ENCODE data around the gene ZKSCAN4. TPM values are rescaled to one million over a fixed set of nuclear protein-coding genes. Genes with fewer than 3 reads are reported as not detected.
A peak's percentile ranks its signal among the peaks of the same experiment; 100 is the strongest.

The ZKSCAN4 gene
- total and polyA plus RNA-seq, 2 donors = 4.0 to 7.3 TPM

- Histone ChIP-seq H3K36me3 (ENCODE audit: insufficient read depth) (no peaks in the 10 kb centered on the region), H3K4me1 (ENCODE audit: insufficient read depth) (no peaks in the 10 kb centered on the region), H3K27ac (ENCODE audit: low read depth) (no peak overlapping the region), H3K4me3 (ENCODE audit: low read depth, low read length) (no peak overlapping the region)
- 8% methylated on average over 16 of the region's 16 CpGs for WGBS
- DNase-seq (ENCODE audit: extremely low spot score) = no peak
Measured at GRCh38 chr6:28211840-28212509, 40.1 kb downstream of the ZKSCAN4 start.

- no peak for DNase-seq (ENCODE audit: extremely low spot score)
- no peaks in the 10 kb centered on the region for H3K36me3 ChIP-seq (ENCODE audit: insufficient read depth)
- 50% methylated on average over 7 of the region's 7 CpGs for WGBS
- no peak overlapping the region for H3K4me3 ChIP-seq (ENCODE audit: low read depth, low read length)
- no peak overlapping the region for H3K27ac ChIP-seq (ENCODE audit: low read depth)
- no peaks in the 10 kb centered on the region for H3K4me1 ChIP-seq (ENCODE audit: insufficient read depth)
Measured at GRCh38 chr6:28209753-28210535, 42.1 kb downstream of the ZKSCAN4 start.

- Histone ChIP-seq H3K27ac (ENCODE audit: low read depth) (no peak overlapping the region), H3K36me3 (ENCODE audit: insufficient read depth) (no peaks in the 10 kb centered on the region), H3K4me1 (ENCODE audit: insufficient read depth) (no peaks in the 10 kb centered on the region), H3K4me3 (ENCODE audit: low read depth, low read length) (no peak overlapping the region)
- no peak for DNase-seq (ENCODE audit: extremely low spot score)
- WGBS = 4% methylated on average over 23 of the region's 23 CpGs
Measured at GRCh38 chr6:28208111-28208659, 43.9 kb downstream of the ZKSCAN4 start.

- DNase-seq (ENCODE audit: extremely low spot score) = no peak
- Histone ChIP-seq H3K4me1 (ENCODE audit: insufficient read depth) (no peaks in the 10 kb centered on the region), H3K4me3 (ENCODE audit: low read depth, low read length) (peak overlapping the region; percentile 1), H3K27ac (ENCODE audit: low read depth) (no peak overlapping the region), H3K36me3 (ENCODE audit: insufficient read depth) (no peaks in the 10 kb centered on the region)
- under 1% methylated on average over 35 of the region's 35 CpGs for WGBS
Measured at GRCh38 chr6:28207510-28208110, 44.5 kb downstream of the ZKSCAN4 start.

- no peak overlapping the region for H3K4me3 ChIP-seq (ENCODE audit: low read depth, low read length)
- no peak for DNase-seq (ENCODE audit: extremely low spot score)
- H3K27ac ChIP-seq (ENCODE audit: low read depth) = no peak overlapping the region
- WGBS = 6% methylated on average over 15 of the region's 15 CpGs
- no peaks in the 10 kb centered on the region for H3K36me3 ChIP-seq (ENCODE audit: insufficient read depth)
- H3K4me1 ChIP-seq (ENCODE audit: insufficient read depth) = no peaks in the 10 kb centered on the region
Measured at GRCh38 chr6:28206928-28207509, 45.0 kb downstream of the ZKSCAN4 start.

GRCh38 chr6:28206527-28206926 lies 45.5 kb downstream of the ZKSCAN4 start:
- H3K4me1 ChIP-seq (ENCODE audit: insufficient read depth) = no peaks in the 10 kb centered on the region
- no peak overlapping the region for H3K4me3 ChIP-seq (ENCODE audit: low read depth, low read length)
- WGBS = 22% methylated on average over 3 of the region's 3 CpGs
- H3K36me3 ChIP-seq (ENCODE audit: insufficient read depth) = no peaks in the 10 kb centered on the region
- H3K27ac ChIP-seq (ENCODE audit: low read depth) = no peak overlapping the region
- no peak for DNase-seq (ENCODE audit: extremely low spot score)

GRCh38 chr6:28205879-28206278 lies 46.2 kb downstream of the ZKSCAN4 start:
- no peak for DNase-seq (ENCODE audit: extremely low spot score)
- Histone ChIP-seq H3K36me3 (ENCODE audit: insufficient read depth) (no peaks in the 10 kb centered on the region), H3K27ac (ENCODE audit: low read depth) (no peak overlapping the region), H3K4me3 (ENCODE audit: low read depth, low read length) (no peak overlapping the region), H3K4me1 (ENCODE audit: insufficient read depth) (no peaks in the 10 kb centered on the region)
- 58% methylated on average over 1 of the region's 1 CpG for WGBS

GRCh38 chr6:28203201-28203600 lies 48.9 kb downstream of the ZKSCAN4 start:
- DNase-seq (ENCODE audit: extremely low spot score) = no peak
- Histone ChIP-seq H3K36me3 (ENCODE audit: insufficient read depth) (no peaks in the 10 kb centered on the region), H3K27ac (ENCODE audit: low read depth) (no peak overlapping the region), H3K4me3 (ENCODE audit: low read depth, low read length) (no peak overlapping the region), H3K4me1 (ENCODE audit: insufficient read depth) (no peaks in the 10 kb centered on the region)
- 33% methylated on average over 4 of the region's 4 CpGs for WGBS

- DNase-seq (ENCODE audit: extremely low spot score) = no peak
- no peaks in the 10 kb centered on the region for H3K36me3 ChIP-seq (ENCODE audit: insufficient read depth)
- no peak overlapping the region for H3K4me3 ChIP-seq (ENCODE audit: low read depth, low read length)
- WGBS = 55% methylated on average over 1 of the region's 1 CpG
- no peak overlapping the region for H3K27ac ChIP-seq (ENCODE audit: low read depth)
- no peaks in the 10 kb centered on the region for H3K4me1 ChIP-seq (ENCODE audit: insufficient read depth)
Measured at GRCh38 chr6:28200020-28200419, 52.0 kb downstream of the ZKSCAN4 start.

Other genes starting within 250 kb of the ZKSCAN4 start
- 1.0 TPM for gene ZNF165, start 171.7 kb downstream of the ZKSCAN4 start, total RNA-seq
- 0.90 TPM for gene ZNF165, start 171.7 kb downstream of the ZKSCAN4 start, polyA plus RNA-seq
- 3.9 TPM for gene ZSCAN16, start 127.7 kb downstream of the ZKSCAN4 start, total RNA-seq
- 3.5 TPM for gene ZSCAN16, start 127.7 kb downstream of the ZKSCAN4 start, polyA plus RNA-seq
- 33.0 TPM for gene ZKSCAN8, start 110.4 kb downstream of the ZKSCAN4 start, total RNA-seq
- gene ZKSCAN8, start 110.4 kb downstream of the ZKSCAN4 start, polyA plus RNA-seq = 12.0 TPM
- 19.2 TPM for gene ZSCAN9, start 27.0 kb downstream of the ZKSCAN4 start, total RNA-seq
- gene ZSCAN9, start 27.0 kb downstream of the ZKSCAN4 start, polyA plus RNA-seq = 12.8 TPM
- 0.90 TPM for gene NKAPL, start 7.0 kb upstream of the ZKSCAN4 start, total RNA-seq
- 4.4 TPM for gene NKAPL, start 7.0 kb upstream of the ZKSCAN4 start, polyA plus RNA-seq
- 35.1 TPM for gene ZSCAN26, start 14.9 kb upstream of the ZKSCAN4 start, total RNA-seq
- 15.5 TPM for gene ZSCAN26, start 14.9 kb upstream of the ZKSCAN4 start, polyA plus RNA-seq
- gene PGBD1, start 29.3 kb upstream of the ZKSCAN4 start, total RNA-seq = 8.7 TPM
- gene PGBD1, start 29.3 kb upstream of the ZKSCAN4 start, polyA plus RNA-seq = 4.7 TPM
- 21.5 TPM for gene ZSCAN31, start 83.9 kb upstream of the ZKSCAN4 start, total RNA-seq
- 10.1 TPM for gene ZSCAN31, start 83.9 kb upstream of the ZKSCAN4 start, polyA plus RNA-seq
- 7.5 TPM for gene ZKSCAN3, start 97.7 kb upstream of the ZKSCAN4 start, total RNA-seq
- 3.1 TPM for gene ZKSCAN3, start 97.7 kb upstream of the ZKSCAN4 start, polyA plus RNA-seq
- 14.4 TPM for gene ZSCAN12, start 147.5 kb upstream of the ZKSCAN4 start, total RNA-seq
- gene ZSCAN12, start 147.5 kb upstream of the ZKSCAN4 start, polyA plus RNA-seq = 4.7 TPM
- 15.5 TPM for gene ZSCAN23, start 191.2 kb upstream of the ZKSCAN4 start, total RNA-seq
- 3.5 TPM for gene ZSCAN23, start 191.2 kb upstream of the ZKSCAN4 start, polyA plus RNA-seq